H9 (cell line): ENCODE data around the gene COQ8B. TPM values are rescaled to one million over a fixed set of nuclear protein-coding genes. Genes with fewer than 3 reads are reported as not detected.

ENCODE experiments used
- DNase-seq: peaks from one replicate; pipeline ENCODE4 v3.0.0-alpha.2; 2017
- H2AFZ ChIP-seq: one replicate; pipeline ENCODE4 v1.6.1; 2013; ENCODE audit warnings: mild to moderate bottlenecking, low read length, control low read depth, moderate library complexity
- H2AK5ac ChIP-seq: 2 replicates; pipeline ENCODE4 v1.6.1; 2013; ENCODE audit warnings: low read length, control low read depth, mixed read lengths; ENCODE audit not compliant: insufficient read length
- H2BK120ac ChIP-seq: one replicate; pipeline ENCODE4 v1.6.1; 2013; ENCODE audit warnings: low read depth, mild to moderate bottlenecking, low read length, control low read depth, inconsistent platforms; ENCODE audit not compliant: poor library complexity, severe bottlenecking
- H2BK12ac ChIP-seq: 2 replicates; pipeline ENCODE4 v1.6.1; 2013; ENCODE audit warnings: low read length, control low read depth, mixed read lengths, low read depth; ENCODE audit not compliant: insufficient read length
- H2BK15ac ChIP-seq: 2 replicates; pipeline ENCODE4 v1.6.1; 2013; ENCODE audit warnings: low read depth, low read length, control low read depth
- H2BK20ac ChIP-seq: one replicate; pipeline ENCODE4 v1.6.1; 2013; ENCODE audit warnings: low read depth, mild to moderate bottlenecking, low read length, control low read depth, inconsistent platforms; ENCODE audit not compliant: poor library complexity, severe bottlenecking
- H2BK5ac ChIP-seq: 2 replicates; pipeline ENCODE4 v1.6.1; 2013; ENCODE audit warnings: low read length, control low read depth, mixed read lengths; ENCODE audit not compliant: insufficient read length
- H3K14ac ChIP-seq: 2 replicates; pipeline ENCODE4 v1.6.1; 2013; ENCODE audit warnings: low read length, control low read depth; ENCODE audit not compliant: insufficient read depth
- H3K18ac ChIP-seq: 2 replicates; pipeline ENCODE4 v1.6.1; 2013; ENCODE audit warnings: low read depth, mild to moderate bottlenecking, mixed read lengths, low read length, control low read depth; ENCODE audit not compliant: insufficient read length
- H3K23ac ChIP-seq: 2 replicates; pipeline ENCODE4 v1.6.1; 2013; ENCODE audit warnings: low read length, control low read depth, mixed read lengths, low read depth; ENCODE audit not compliant: insufficient read length
- H3K23me2 ChIP-seq: 2 replicates; pipeline ENCODE4 v1.6.1; 2013; ENCODE audit warnings: low read depth, mild to moderate bottlenecking, mixed read lengths, low read length, control low read depth; ENCODE audit not compliant: insufficient read length, poor library complexity, severe bottlenecking
- H3K27ac ChIP-seq: 2 replicates; pipeline ENCODE4 v1.5.1; 2013; ENCODE audit warnings: low read length, control low read depth, mixed read lengths, low read depth; ENCODE audit not compliant: insufficient read length
- H3K27me3 ChIP-seq: 2 replicates; pipeline ENCODE4 v1.6.1; 2013; ENCODE audit warnings: low read length, control low read depth, inconsistent platforms; ENCODE audit not compliant: insufficient read depth
- H3K4ac ChIP-seq: 2 replicates; pipeline ENCODE4 v1.6.1; 2013; ENCODE audit warnings: low read depth, mild to moderate bottlenecking, control low read depth, inconsistent platforms, low read length, moderate library complexity
- H3K4me1 ChIP-seq: 2 replicates; pipeline ENCODE4 v1.6.1; 2013; ENCODE audit warnings: low read length, control low read depth, inconsistent platforms; ENCODE audit not compliant: insufficient read depth
- H3K4me2 ChIP-seq: 2 replicates; pipeline ENCODE4 v1.6.1; 2013; ENCODE audit warnings: low read length, control low read depth, mixed read lengths; ENCODE audit not compliant: insufficient read length, insufficient read depth
- H3K56ac ChIP-seq: 2 replicates; pipeline ENCODE4 v1.6.1; 2013; ENCODE audit warnings: low read depth, mild to moderate bottlenecking, mixed read lengths, low read length, control low read depth; ENCODE audit not compliant: insufficient read length
- H3K79me1 ChIP-seq: 2 replicates; pipeline ENCODE4 v1.6.1; 2013; ENCODE audit warnings: low read depth, mild to moderate bottlenecking, moderate library complexity, low read length, control low read depth, inconsistent platforms; ENCODE audit not compliant: insufficient read depth, poor library complexity, severe bottlenecking
- H3K79me2 ChIP-seq: 2 replicates; pipeline ENCODE4 v1.6.1; 2013; ENCODE audit warnings: low read length, control low read depth, inconsistent platforms; ENCODE audit not compliant: insufficient read depth
- H3K9ac ChIP-seq: 2 replicates; pipeline ENCODE4 v1.6.1; 2013; ENCODE audit warnings: low read length, control low read depth, mixed read lengths; ENCODE audit not compliant: insufficient read length; ENCODE audit errors: extremely low read depth
- H3K9me3 ChIP-seq: one replicate; pipeline ENCODE4 v1.6.1; 2013; ENCODE audit warnings: low read depth, low read length, inconsistent platforms; ENCODE audit not compliant: control insufficient read depth
- H3T11ph ChIP-seq: one replicate; pipeline ENCODE4 v1.6.1; 2013; ENCODE audit warnings: mild to moderate bottlenecking, low read length, control low read depth, inconsistent platforms
- H4K20me1 ChIP-seq: one replicate; pipeline ENCODE4 v1.6.1; 2013; ENCODE audit not compliant: control insufficient read depth, insufficient read length, insufficient read depth
- H4K5ac ChIP-seq: 2 replicates; pipeline ENCODE4 v1.6.1; 2013; ENCODE audit warnings: low read depth, mild to moderate bottlenecking, mixed read lengths, low read length, control low read depth; ENCODE audit not compliant: insufficient read length
- H4K8ac ChIP-seq: replicated peaks from 2 replicates; pipeline ENCODE4 v1.6.1; 2013; ENCODE audit warnings: low read length, control low read depth, mixed read lengths, low read depth; ENCODE audit not compliant: insufficient read length
- H4K91ac ChIP-seq: 2 replicates; pipeline ENCODE4 v1.6.1; 2013; ENCODE audit warnings: low read depth, mild to moderate bottlenecking, moderate library complexity, mixed read lengths, low read length, control low read depth; ENCODE audit not compliant: insufficient read length
- H3K27ac Mint-ChIP-seq, 3 experiments: 2 replicates in 2 of 3; 3 replicates in 1 of 3; pipeline ENCODE4 v1.8.0; 2020 to 2021; ENCODE audit warnings: mixed read lengths in 3 of 3, mild to moderate bottlenecking in 1 of 3, moderate library complexity in 1 of 3
- H3K27me3 Mint-ChIP-seq: 2 replicates; pipeline ENCODE4 v1.8.0; 2021; ENCODE audit warnings: low read depth, mild to moderate bottlenecking, moderate library complexity, mixed read lengths
- H3K36me3 Mint-ChIP-seq, 3 experiments: 2 replicates in 2 of 3; 3 replicates in 1 of 3; pipeline ENCODE4 v1.8.0; 2020 to 2021; ENCODE audit warnings: low read depth in 3 of 3, mixed read lengths in 3 of 3; ENCODE audit not compliant: insufficient read depth in 1 of 3
- H3K4me1 Mint-ChIP-seq, 2 experiments: 2 replicates each; pipeline ENCODE4 v1.8.0; 2020; ENCODE audit warnings: mixed read lengths in 2 of 2
- H3K4me3 Mint-ChIP-seq, 2 experiments: 2 replicates in 1 of 2; 3 replicates in 1 of 2; pipeline ENCODE4 v1.8.0; 2020 to 2021; ENCODE audit warnings: mild to moderate bottlenecking in 2 of 2, mixed read lengths in 2 of 2, moderate library complexity in 1 of 2
- H3K9me3 Mint-ChIP-seq, 2 experiments: 2 replicates in 1 of 2; 3 replicates in 1 of 2; pipeline ENCODE4 v1.8.0; 2020; ENCODE audit warnings: mild to moderate bottlenecking in 2 of 2, mixed read lengths in 2 of 2, moderate library complexity in 1 of 2
- CTCF ChIP-seq: fragments of 200-600 bp; sonication (generic); conservative IDR thresholded peaks from 3 replicates; pipeline ENCODE4 v1.8.0; 2021; ENCODE audit warnings: antibody characterized with exemption, mild to moderate bottlenecking
- WGBS: extraction: QIAGEN DNeasy Blood & Tissue Kit; methylation state at CpG from one replicate; pipeline ENCODE4 v1.1.7; 2013; ENCODE audit warnings: missing lambda C conversion rate, low lambda C conversion rate, mixed read lengths; ENCODE audit not compliant: insufficient read length; ENCODE audit errors: extremely low coverage; 5-methylcytosine and 5-hydroxymethylcytosine counted together
- total RNA-seq: library from RNA; stranded (reverse); gene quantifications from 2 replicates; pipeline ENCODE4 v1.2.1, GENCODE V29; 2021

COQ8B gene
- total RNA-seq, 1 experiment from 2014 or later = 40.5 TPM

- H4K20me1 ChIP-seq = peaks cover 3% of the 10 kb centered on the region
- Mint-ChIP-seq H3K4me3 (no peak overlapping the region), H3K9me3 (no peaks in the 10 kb centered on the region), H3K4me1 (peaks cover 14 to 15% of the 10 kb centered on the region in 2 experiments), H3K27ac (peak overlapping the region in 2 of 3 experiments; percentile 24 to 42; a peak in 2 of 7 replicates), H3K36me3 (peaks cover 69 to 93% (median 86%) of the 10 kb centered on the region in 3 experiments), H3K27me3 (no peaks in the 10 kb centered on the region)
- no peak for DNase-seq
- H2BK15ac ChIP-seq = no peak overlapping the region
- H3K4me1 ChIP-seq = no peaks in the 10 kb centered on the region
- no peaks in the 10 kb centered on the region for H3K9me3 ChIP-seq
- H3K27ac ChIP-seq = no peak overlapping the region
- no peak for TF ChIP-seq CTCF
- H2AFZ ChIP-seq = no peak overlapping the region
- H3K27me3 ChIP-seq = no peaks in the 10 kb centered on the region; the same call in 1 of the 2 replicates
- H3K56ac ChIP-seq = no peak overlapping the region
- no peak overlapping the region for H2BK5ac ChIP-seq
- H3K18ac ChIP-seq = no peak overlapping the region
- no peak overlapping the region for H4K91ac ChIP-seq
- H2BK120ac ChIP-seq = no peak overlapping the region
- no peak overlapping the region for H2AK5ac ChIP-seq
- H3K23me2 ChIP-seq = no peaks in the 10 kb centered on the region
- H3K4ac ChIP-seq = no peak overlapping the region
- H3K9ac ChIP-seq = no peak overlapping the region
- H3K4me2 ChIP-seq = no peak overlapping the region
- no peak overlapping the region for H2BK12ac ChIP-seq
- H3K79me2 ChIP-seq = peaks cover 25% of the 10 kb centered on the region; the same call in 1 of the 2 replicates
- no peak overlapping the region for H3K14ac ChIP-seq
- no peak overlapping the region for H4K8ac ChIP-seq
- no peak overlapping the region for H3T11ph ChIP-seq
- no CpG with 5 or more reads among the region's 3 CpGs for WGBS
- no peak overlapping the region for H4K5ac ChIP-seq
- no peak overlapping the region for H2BK20ac ChIP-seq
- H3K23ac ChIP-seq = no peak overlapping the region
- H3K79me1 ChIP-seq = peaks cover 17% of the 10 kb centered on the region
These were observed 41.8 kb upstream of the COQ8B start for GRCh38 chr19:40758491-40758890.
